Fibroblast of skin of left biceps (primary cell): ENCODE results near the gene PRUNE2.
A peak's percentile ranks its signal among the peaks of the same experiment; 100 is the strongest.

Experiments
- DNase-seq, 2 experiments: peaks; one replicate each; pipeline ENCODE4 v3.0.0-alpha.2; 2013; ENCODE audit warnings: low read depth in 2 of 2

PRUNE2 gene

GRCh38 chr9:76628155-76628554 lies 277.8 kb downstream of the PRUNE2 start:
- DNase-seq = no peak

- DNase-seq = no peak
Observed at GRCh38 chr9:76626980-76627379, 278.9 kb downstream of the PRUNE2 start.

GRCh38 chr9:76626141-76626540 lies 279.8 kb downstream of the PRUNE2 start:
- DNase-seq = no peak

GRCh38 chr9:76624391-76625048 lies 281.4 kb downstream of the PRUNE2 start:
- no peak for DNase-seq

GRCh38 chr9:76620996-76621395 lies 284.9 kb downstream of the PRUNE2 start:
- DNase-seq = no peak

GRCh38 chr9:76620581-76620980 lies 285.3 kb downstream of the PRUNE2 start:
- DNase-seq = no peak

- DNase-seq = no peak
Observed at GRCh38 chr9:76619640-76620039, 286.3 kb downstream of the PRUNE2 start.

- no peak for DNase-seq
Observed at GRCh38 chr9:76619197-76619596, 286.7 kb downstream of the PRUNE2 start.

- DNase-seq = peak; percentile 85 to 87
Observed at GRCh38 chr9:76618762-76619161, 287.2 kb downstream of the PRUNE2 start.

- no peak for DNase-seq
Observed at GRCh38 chr9:76617497-76618175, 288.3 kb downstream of the PRUNE2 start.

GRCh38 chr9:76616780-76617179 lies 289.1 kb downstream of the PRUNE2 start:
- DNase-seq = no peak

- DNase-seq = no peak
Observed at GRCh38 chr9:76615177-76615603, 290.7 kb downstream of the PRUNE2 start.

- DNase-seq = no peak
Observed at GRCh38 chr9:76613974-76614373, 291.9 kb downstream of the PRUNE2 start.

GRCh38 chr9:76613150-76613781 lies 292.6 kb downstream of the PRUNE2 start:
- DNase-seq = no peak

- DNase-seq = peak; percentile 59 to 62
Observed at GRCh38 chr9:76610011-76610352, 295.9 kb downstream of the PRUNE2 start.

GRCh38 chr9:76609285-76610010 lies 296.5 kb downstream of the PRUNE2 start:
- DNase-seq = no peak

- no peak for DNase-seq
Observed at GRCh38 chr9:76608575-76609273, 297.2 kb downstream of the PRUNE2 start.

GRCh38 chr9:76607730-76608436 lies 298.0 kb downstream of the PRUNE2 start:
- no peak for DNase-seq

GRCh38 chr9:76605321-76605900 lies 300.5 kb downstream of the PRUNE2 start:
- no peak for DNase-seq

- DNase-seq = no peak
Observed at GRCh38 chr9:76603931-76604570, 301.9 kb downstream of the PRUNE2 start.
